Measurements from ENCODE around the gene MED15.
"Not testable (repeated sequence)": the region's sequence is repeated elsewhere in the genome, so short reads cannot be mapped to it uniquely, and the experiment has no call there.

The MED15 gene

DNA sequence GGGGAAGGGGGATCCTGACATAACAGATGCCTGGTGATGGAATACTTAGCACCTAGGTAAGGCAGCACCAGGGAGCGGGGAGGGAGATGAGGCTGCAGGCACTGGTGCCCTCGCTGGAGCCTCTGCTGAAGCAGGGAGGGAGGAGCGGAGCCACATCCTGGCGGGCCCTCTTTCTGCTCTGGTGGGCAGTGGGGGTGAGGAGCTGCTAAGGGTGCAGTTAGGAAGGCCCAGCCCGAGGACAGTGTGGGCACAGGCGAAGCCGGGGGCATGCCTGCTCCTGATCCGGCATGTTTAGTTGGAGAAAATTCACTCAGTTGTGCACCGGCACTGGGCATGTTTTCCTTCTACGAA, 83.9 kb downstream of the MED15 start:
- no CpG with 5 or more reads among the region's 10 CpGs for WGBS (ENCODE audit: extremely low coverage, insufficient coverage, low lambda C conversion rate)

DNA sequence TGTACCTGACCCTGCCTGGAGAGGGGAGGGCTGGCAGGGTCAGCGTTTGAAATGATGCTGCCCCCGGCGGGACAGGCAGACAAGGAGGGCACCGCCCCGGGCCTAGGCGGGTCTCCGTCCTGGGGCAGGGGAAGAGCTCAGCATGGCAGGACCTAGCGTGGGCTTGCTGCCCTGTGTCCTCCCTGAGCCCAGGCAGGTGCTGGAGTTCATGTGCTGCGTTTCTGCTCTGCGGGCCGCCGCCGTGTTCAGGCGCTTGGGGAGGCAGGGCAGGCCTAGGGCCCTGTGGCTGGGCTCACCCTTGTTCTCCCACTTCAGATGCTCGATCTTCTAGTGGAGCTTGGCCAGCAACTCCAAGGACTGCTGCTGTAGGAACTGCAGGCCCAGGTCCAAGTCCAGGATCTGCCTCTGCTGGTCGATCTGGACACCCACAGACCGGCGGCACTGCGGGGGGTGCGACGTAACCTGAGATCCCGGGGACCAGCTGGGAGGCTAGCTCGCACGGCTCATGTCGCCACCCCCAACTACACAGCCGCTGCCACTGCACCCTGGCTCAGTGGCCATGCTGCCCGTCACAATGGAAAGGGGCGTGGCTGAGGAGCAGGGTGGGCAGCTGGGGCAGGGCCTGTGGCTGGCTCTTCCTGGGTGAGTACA, 84.4 kb downstream of the MED15 start:
- no peak overlapping the region for H3K18ac ChIP-seq (ENCODE audit: low read length)
- H4K8ac ChIP-seq (ENCODE audit: low read depth, low read length) = no peak overlapping the region
- H2BK120ac ChIP-seq (ENCODE audit: low read depth, low read length) = no peak overlapping the region
- no peak overlapping the region for H3K4me2 ChIP-seq (ENCODE audit: low read length)
- no peak overlapping the region for H3K4ac ChIP-seq (ENCODE audit: low read depth, low read length)
- WGBS (ENCODE audit: extremely low coverage, insufficient coverage, low lambda C conversion rate) = no CpG with 5 or more reads among the region's 28 CpGs
- H3K9ac ChIP-seq (ENCODE audit: low read length) = no peak overlapping the region
- no peak overlapping the region for H3K4me3 ChIP-seq (ENCODE audit: low read length)
- H2AK5ac ChIP-seq (ENCODE audit: low read length) = no peak overlapping the region
- no peaks in the 10 kb centered on the region for H3K79me1 ChIP-seq (ENCODE audit: low read length)
- H3K36me3 ChIP-seq (ENCODE audit: control insufficient read depth, insufficient read depth, low read length) = no peaks in the 10 kb centered on the region
- H4K5ac ChIP-seq (ENCODE audit: low read length) = no peak overlapping the region
- H2BK5ac ChIP-seq (ENCODE audit: low read length) = no peak overlapping the region
- H3K79me2 ChIP-seq (ENCODE audit: control insufficient read depth, insufficient read depth, low read length) = no peaks in the 10 kb centered on the region
- peak overlapping the region; percentile 31 for H3K56ac ChIP-seq (ENCODE audit: low read length)
- peak; percentile 45 for DNase-seq
- no peak overlapping the region for H3K23ac ChIP-seq (ENCODE audit: low read length)
- H2BK15ac ChIP-seq (replicated peaks; ENCODE audit: low read depth) = no peak overlapping the region
- no peak overlapping the region for H3K27ac ChIP-seq (ENCODE audit: low read depth, low read length)
- H3K4me1 ChIP-seq (ENCODE audit: control insufficient read depth, low read depth, low read length) = no peaks in the 10 kb centered on the region
- H3K27me3 ChIP-seq (ENCODE audit: insufficient read depth, low read length, poor library complexity) = no peaks in the 10 kb centered on the region

More for the DNA sequence above, 83.9 kb downstream of the MED15 start:
- H3K79me1 ChIP-seq (ENCODE audit: low read length) = no peaks in the 10 kb centered on the region
- no peak overlapping the region for H3K9ac ChIP-seq (ENCODE audit: low read length)
- no peak overlapping the region for H2AK5ac ChIP-seq (ENCODE audit: low read length)
- no peaks in the 10 kb centered on the region for H3K36me3 ChIP-seq (ENCODE audit: control insufficient read depth, insufficient read depth, low read length)
- no peak overlapping the region for H3K27ac ChIP-seq (ENCODE audit: low read depth, low read length)
- H2BK15ac ChIP-seq (replicated peaks; ENCODE audit: low read depth) = no peak overlapping the region
- no peak overlapping the region for H3K18ac ChIP-seq (ENCODE audit: low read length)
- H3K79me2 ChIP-seq (ENCODE audit: control insufficient read depth, insufficient read depth, low read length) = no peaks in the 10 kb centered on the region
- no peak overlapping the region for H3K4me2 ChIP-seq (ENCODE audit: low read length)
- H4K5ac ChIP-seq (ENCODE audit: low read length) = no peak overlapping the region
- no peaks in the 10 kb centered on the region for H3K27me3 ChIP-seq (ENCODE audit: insufficient read depth, low read length, poor library complexity)
- DNase-seq = no peak
- H2BK5ac ChIP-seq (ENCODE audit: low read length) = no peak overlapping the region
- H3K4me1 ChIP-seq (ENCODE audit: control insufficient read depth, low read depth, low read length) = no peaks in the 10 kb centered on the region
- H4K8ac ChIP-seq (ENCODE audit: low read depth, low read length) = no peak overlapping the region
- no peak overlapping the region for H2BK120ac ChIP-seq (ENCODE audit: low read depth, low read length)
- H3K4ac ChIP-seq (ENCODE audit: low read depth, low read length) = no peak overlapping the region
- no peak overlapping the region for H3K4me3 ChIP-seq (ENCODE audit: low read length)
- H3K56ac ChIP-seq (ENCODE audit: low read length) = no peak overlapping the region
- H3K23ac ChIP-seq (ENCODE audit: low read length) = no peak overlapping the region

DNA sequence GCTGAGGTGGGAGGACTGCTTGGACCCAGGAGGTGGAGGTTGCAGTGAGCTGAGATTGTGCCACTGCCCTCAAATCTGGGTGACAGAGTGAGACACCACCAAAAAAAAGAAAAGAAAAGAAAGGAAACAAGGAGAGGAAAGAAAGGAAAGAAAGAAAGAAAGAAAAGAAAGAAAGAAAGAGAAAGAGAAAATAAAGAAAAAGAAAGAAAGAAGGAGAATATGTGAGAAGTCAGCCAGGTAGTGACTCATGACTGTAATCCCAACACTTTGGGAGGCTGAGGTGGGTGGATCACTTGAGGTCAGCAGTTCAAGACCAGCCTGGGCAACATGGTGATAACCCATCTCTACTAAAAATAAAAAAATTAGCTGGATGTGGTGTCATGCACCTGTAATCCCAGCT, 86.6 kb downstream of the MED15 start:
- DNase-seq; H2BK15ac ChIP-seq (replicated peaks; ENCODE audit: low read depth); H4K8ac ChIP-seq (ENCODE audit: low read depth, low read length); H3K4me1 ChIP-seq (ENCODE audit: control insufficient read depth, low read depth, low read length); H3K27ac ChIP-seq (ENCODE audit: low read depth, low read length); H3K36me3 ChIP-seq (ENCODE audit: control insufficient read depth, insufficient read depth, low read length); H3K56ac ChIP-seq (ENCODE audit: low read length); H2BK5ac ChIP-seq (ENCODE audit: low read length); H3K18ac ChIP-seq (ENCODE audit: low read length); H3K4me3 ChIP-seq (ENCODE audit: low read length); H3K79me2 ChIP-seq (ENCODE audit: control insufficient read depth, insufficient read depth, low read length); H2AK5ac ChIP-seq (ENCODE audit: low read length); H2BK120ac ChIP-seq (ENCODE audit: low read depth, low read length); H3K27me3 ChIP-seq (ENCODE audit: insufficient read depth, low read length, poor library complexity); H3K79me1 ChIP-seq (ENCODE audit: low read length); H4K5ac ChIP-seq (ENCODE audit: low read length); H3K4ac ChIP-seq (ENCODE audit: low read depth, low read length); H3K4me2 ChIP-seq (ENCODE audit: low read length); H3K9ac ChIP-seq (ENCODE audit: low read length); H3K23ac ChIP-seq (ENCODE audit: low read length): not testable (repeated sequence)

DNA sequence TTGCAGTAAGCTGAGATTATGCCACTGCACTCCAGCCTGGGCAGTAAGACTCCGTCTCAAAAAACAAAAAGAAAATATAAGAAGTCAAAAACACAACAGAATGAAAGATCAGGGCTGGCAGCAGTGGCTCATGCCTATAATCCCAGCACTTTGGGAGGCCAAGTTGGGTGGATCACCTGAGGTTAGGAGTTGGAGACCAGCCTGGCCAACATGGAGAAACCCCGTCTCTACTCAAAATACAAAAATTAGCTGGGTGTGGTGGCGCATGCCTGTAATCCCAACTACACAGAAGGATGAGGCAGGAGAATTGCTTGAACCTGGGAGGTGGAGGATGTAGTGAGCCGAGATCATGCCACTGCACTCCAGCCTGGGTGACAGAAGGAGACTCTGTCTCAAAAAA, 87.1 kb downstream of the MED15 start:
- not testable (repeated sequence) for H2BK5ac ChIP-seq (ENCODE audit: low read length); H3K9ac ChIP-seq (ENCODE audit: low read length); H3K56ac ChIP-seq (ENCODE audit: low read length); H3K79me1 ChIP-seq (ENCODE audit: low read length); H3K4me3 ChIP-seq (ENCODE audit: low read length); H3K4me2 ChIP-seq (ENCODE audit: low read length); H3K27me3 ChIP-seq (ENCODE audit: insufficient read depth, low read length, poor library complexity); H3K36me3 ChIP-seq (ENCODE audit: control insufficient read depth, insufficient read depth, low read length); H2BK15ac ChIP-seq (replicated peaks; ENCODE audit: low read depth); H3K4ac ChIP-seq (ENCODE audit: low read depth, low read length); H4K8ac ChIP-seq (ENCODE audit: low read depth, low read length); H2BK120ac ChIP-seq (ENCODE audit: low read depth, low read length); H3K18ac ChIP-seq (ENCODE audit: low read length); H3K4me1 ChIP-seq (ENCODE audit: control insufficient read depth, low read depth, low read length); DNase-seq; H3K79me2 ChIP-seq (ENCODE audit: control insufficient read depth, insufficient read depth, low read length); H3K23ac ChIP-seq (ENCODE audit: low read length); H3K27ac ChIP-seq (ENCODE audit: low read depth, low read length); H2AK5ac ChIP-seq (ENCODE audit: low read length); H4K5ac ChIP-seq (ENCODE audit: low read length)
- WGBS (ENCODE audit: extremely low coverage, insufficient coverage, low lambda C conversion rate) = no CpG with 5 or more reads among the region's 4 CpGs

DNA sequence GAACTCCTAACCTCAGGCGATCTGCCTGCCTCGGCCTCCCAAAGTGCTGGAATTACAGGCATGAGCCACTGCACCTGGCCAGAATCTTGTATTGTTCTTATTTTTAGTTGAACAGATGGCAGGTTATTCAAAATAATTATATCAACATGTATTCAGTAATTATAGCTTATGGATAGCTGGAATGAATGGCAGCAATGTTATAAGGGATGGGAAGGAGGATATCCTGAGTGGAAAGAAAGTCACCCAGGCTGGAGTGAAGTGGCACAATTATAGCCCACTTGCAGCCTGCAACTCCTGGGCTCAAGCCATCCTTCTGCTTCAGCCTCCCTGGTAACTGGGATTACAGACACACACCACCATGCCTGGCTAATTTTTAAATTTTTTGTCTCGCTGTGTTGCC, 88.1 kb downstream of the MED15 start:
- Histone ChIP-seq H3K56ac (ENCODE audit: low read length) (no peak overlapping the region), H3K9ac (ENCODE audit: low read length) (no peak overlapping the region), H3K79me1 (ENCODE audit: low read length) (no peaks in the 10 kb centered on the region), H3K4me2 (ENCODE audit: low read length) (no peak overlapping the region), H3K4ac (ENCODE audit: low read depth, low read length) (no peak overlapping the region), H4K8ac (ENCODE audit: low read depth, low read length) (no peak overlapping the region), H2BK15ac (replicated peaks; ENCODE audit: low read depth) (no peak overlapping the region), H2BK5ac (ENCODE audit: low read length) (no peak overlapping the region), H2BK120ac (ENCODE audit: low read depth, low read length) (no peak overlapping the region), H3K27me3 (ENCODE audit: insufficient read depth, low read length, poor library complexity) (no peaks in the 10 kb centered on the region), H3K36me3 (ENCODE audit: control insufficient read depth, insufficient read depth, low read length) (no peaks in the 10 kb centered on the region), H3K79me2 (ENCODE audit: control insufficient read depth, insufficient read depth, low read length) (no peaks in the 10 kb centered on the region), H3K23ac (ENCODE audit: low read length) (no peak overlapping the region), H3K4me3 (ENCODE audit: low read length) (no peak overlapping the region), H4K5ac (ENCODE audit: low read length) (no peak overlapping the region), H3K18ac (ENCODE audit: low read length) (no peak overlapping the region), H3K4me1 (ENCODE audit: control insufficient read depth, low read depth, low read length) (no peaks in the 10 kb centered on the region), H2AK5ac (ENCODE audit: low read length) (no peak overlapping the region), H3K27ac (ENCODE audit: low read depth, low read length) (no peak overlapping the region)
- no peak for DNase-seq
- WGBS (ENCODE audit: extremely low coverage, insufficient coverage, low lambda C conversion rate) = no CpG with 5 or more reads among the region's 3 CpGs

DNA sequence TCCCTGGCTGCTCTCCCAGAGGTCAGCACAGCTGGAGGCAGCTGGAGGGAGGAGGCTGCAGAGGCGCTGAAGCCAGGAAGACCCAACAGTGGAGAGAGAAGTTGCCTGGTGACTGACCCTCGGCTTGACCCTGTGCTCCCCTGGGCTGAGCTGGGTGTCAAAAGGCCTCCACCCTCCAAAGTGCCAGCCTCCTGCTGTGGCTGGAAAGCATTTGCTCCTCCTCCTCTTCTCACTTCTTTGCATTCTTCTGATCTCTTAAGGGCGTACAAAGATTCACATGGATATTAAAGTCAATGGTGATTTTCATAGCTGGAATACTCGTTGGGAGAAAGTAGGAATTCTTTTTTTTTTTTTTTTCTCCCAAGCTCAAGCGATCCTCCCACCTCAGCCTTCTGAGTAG, 91.7 kb downstream of the MED15 start:
- DNase-seq = no peak
- Histone ChIP-seq H4K5ac (ENCODE audit: low read length) (no peak overlapping the region), H2BK15ac (replicated peaks; ENCODE audit: low read depth) (no peak overlapping the region), H2BK5ac (ENCODE audit: low read length) (no peak overlapping the region), H3K79me2 (ENCODE audit: control insufficient read depth, insufficient read depth, low read length) (no peaks in the 10 kb centered on the region), H3K79me1 (ENCODE audit: low read length) (no peaks in the 10 kb centered on the region), H3K27ac (ENCODE audit: low read depth, low read length) (no peak overlapping the region), H3K4me1 (ENCODE audit: control insufficient read depth, low read depth, low read length) (no peaks in the 10 kb centered on the region), H3K4me2 (ENCODE audit: low read length) (no peak overlapping the region), H3K18ac (ENCODE audit: low read length) (no peak overlapping the region), H3K4me3 (ENCODE audit: low read length) (no peak overlapping the region), H2BK120ac (ENCODE audit: low read depth, low read length) (no peak overlapping the region), H3K36me3 (ENCODE audit: control insufficient read depth, insufficient read depth, low read length) (no peaks in the 10 kb centered on the region), H3K56ac (ENCODE audit: low read length) (no peak overlapping the region), H3K23ac (ENCODE audit: low read length) (no peak overlapping the region), H3K4ac (ENCODE audit: low read depth, low read length) (no peak overlapping the region), H3K27me3 (ENCODE audit: insufficient read depth, low read length, poor library complexity) (no peaks in the 10 kb centered on the region), H2AK5ac (ENCODE audit: low read length) (no peak overlapping the region), H4K8ac (ENCODE audit: low read depth, low read length) (no peak overlapping the region), H3K9ac (ENCODE audit: low read length) (no peak overlapping the region)
- no CpG with 5 or more reads among the region's 5 CpGs for WGBS (ENCODE audit: extremely low coverage, insufficient coverage, low lambda C conversion rate)

Data from mesendoderm (in vitro differentiated cells).